Naive thymus-derived CD4-positive, alpha-beta T cell (primary cell): ENCODE data around the gene ARHGAP11A. TPM values are rescaled to one million over a fixed set of nuclear protein-coding genes. Genes with fewer than 3 reads are reported as not detected.

Experiments
- ATAC-seq: fragments of 150-1000 bp; cut with Tn5 transposase; 2 replicates; pipeline ENCODE4 v1.10.0; 2021; ENCODE audit warnings: mild to moderate bottlenecking, moderate library complexity
- CTCF ChIA-PET: fragments of 350-600 bp; sonication (Branson Sonifier 250); formaldehyde crosslinking; loops from one replicate; lab custom pipeline; 2021; ENCODE audit warnings: antibody characterized with exemption; lab: Charles Lee
- POLR2A ChIA-PET: fragments of 350-600 bp; sonication (Branson Sonifier 250); formaldehyde crosslinking; loops from one replicate; lab custom pipeline; 2021; ENCODE audit warnings: antibody characterized with exemption, inconsistent platforms; lab: Charles Lee
- DNase-seq, 9 donors: peaks; one replicate each; pipeline versions ENCODE4 v3.0.0 to v3.0.0-alpha.2; 2020 to 2022; ENCODE audit warnings: mixed read lengths in 1 of 9
- H3K27ac ChIP-seq: one replicate; pipeline ENCODE4 v1.7.0; 2013; ENCODE audit warnings: mild to moderate bottlenecking, low read depth, low read length, moderate library complexity
- H3K27me3 ChIP-seq, 2 donors: one replicate each; pipeline ENCODE4 v1.7.0; 2013; ENCODE audit warnings: low read length in 2 of 2, mild to moderate bottlenecking in 2 of 2, moderate library complexity in 2 of 2; ENCODE audit not compliant: control insufficient read depth in 2 of 2, insufficient read depth in 2 of 2
- H3K36me3 ChIP-seq, 3 experiments: 1 replicate in 2 of 3; 2 replicates in 1 of 3; pipeline ENCODE4 v1.7.0; 2013; ENCODE audit warnings: low read length in 3 of 3, mild to moderate bottlenecking in 3 of 3, moderate library complexity in 1 of 3; ENCODE audit not compliant: insufficient read depth in 3 of 3, control insufficient read depth in 2 of 3
- H3K4me1 ChIP-seq, 2 donors: one replicate each; pipeline ENCODE4 v1.7.0; 2013; ENCODE audit warnings: low read length in 2 of 2, mild to moderate bottlenecking in 2 of 2, moderate library complexity in 1 of 2; ENCODE audit not compliant: control insufficient read depth in 2 of 2, insufficient read depth in 2 of 2
- H3K4me3 ChIP-seq: 2 replicates; pipeline ENCODE4 v1.7.0; 2013; ENCODE audit warnings: mild to moderate bottlenecking, low read length
- H3K9me3 ChIP-seq, 3 experiments: 1 replicate in 2 of 3; 2 replicates in 1 of 3; pipeline ENCODE4 v1.7.0; 2013; ENCODE audit warnings: low read length in 3 of 3; ENCODE audit not compliant: control insufficient read depth in 2 of 3
- H3K27ac Mint-ChIP-seq, 9 donors: one replicate each; pipeline ENCODE4 v1.8.0; 2020 to 2022; ENCODE audit warnings: mixed read lengths in 9 of 9, mild to moderate bottlenecking in 8 of 9, moderate library complexity in 5 of 9, inconsistent platforms in 2 of 9
- H3K27me3 Mint-ChIP-seq, 5 donors: one replicate each; pipeline ENCODE4 v1.8.0; 2021 to 2022; ENCODE audit warnings: mixed read lengths in 5 of 5, mild to moderate bottlenecking in 1 of 5
- H3K36me3 Mint-ChIP-seq, 5 donors: one replicate each; pipeline ENCODE4 v1.8.0; 2020 to 2022; ENCODE audit warnings: mixed read lengths in 5 of 5, mild to moderate bottlenecking in 3 of 5, inconsistent platforms in 1 of 5
- H3K4me1 Mint-ChIP-seq, 7 donors: one replicate each; pipeline ENCODE4 v1.8.0; 2020 to 2022; ENCODE audit warnings: mixed read lengths in 7 of 7, mild to moderate bottlenecking in 3 of 7, inconsistent platforms in 1 of 7
- H3K4me3 Mint-ChIP-seq, 10 donors: one replicate each; pipeline ENCODE4 v1.8.0; 2020 to 2022; ENCODE audit warnings: mild to moderate bottlenecking in 10 of 10, mixed read lengths in 10 of 10, moderate library complexity in 6 of 10, inconsistent platforms in 2 of 10
- H3K9me3 Mint-ChIP-seq, 11 donors: one replicate each; pipeline ENCODE4 v1.8.0; 2020 to 2022; ENCODE audit warnings: mixed read lengths in 11 of 11, mild to moderate bottlenecking in 4 of 11, inconsistent platforms in 1 of 11, moderate library complexity in 1 of 11
- intact Hi-C, 2 donors: fragments of 100-400 bp; cut with micrococcal nuclease; formaldehyde crosslinking; loops; one replicate each; pipeline ENCODE4 v1.15.1; 2023
- polyA plus RNA-seq, 2 donors: library from polyadenylated mRNA; unstranded; fragments of 300-500 nt; fragmentation: Illumina TruSeq; gene quantifications; one replicate each; pipeline ENCODE4 v1.2.3, GENCODE V29; 2021
- total RNA-seq, 6 experiments: library from RNA in 5 of 6; stranded (reverse) in 5 of 6; gene quantifications; 1 replicate in 5 of 6; 2 replicates in 1 of 6; pipeline ENCODE4 v1.2.3 and lab custom pipeline; 2021 to 2026

ARHGAP11A gene
- total and polyA plus RNA-seq, 7 experiments from 2014 or later = 2.1 to 101 (median 5.6) TPM

DNA sequence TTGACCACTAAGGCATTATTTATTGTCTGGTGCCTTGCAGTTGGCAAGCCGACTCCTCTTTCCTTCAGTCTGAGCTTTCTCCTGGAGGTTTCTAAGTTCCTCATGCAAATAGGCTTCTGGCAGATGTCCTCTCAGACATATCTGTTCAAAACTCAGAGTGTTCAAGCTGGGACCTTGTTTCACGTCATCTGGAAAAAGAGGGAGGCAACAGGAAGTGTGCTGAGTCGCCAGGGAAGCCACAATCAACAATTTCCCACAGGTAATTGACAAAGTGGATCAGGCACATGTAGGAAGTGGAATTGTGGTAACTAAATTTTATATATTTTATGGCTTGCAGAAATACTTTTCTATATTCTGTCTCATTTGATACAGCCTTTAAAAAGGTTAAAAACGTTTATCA, 40.8 kb downstream of the ARHGAP11A start:
- ATAC-seq (no peak), DNase-seq (no peak)
- Histone ChIP-seq H3K4me3 (no peak overlapping the region), H3K36me3 (no peaks in the 10 kb centered on the region), H3K4me1 (peaks cover 0 to 6% of the 10 kb centered on the region in 2 donors), H3K27ac (no peak overlapping the region), H3K9me3 (no peaks in the 10 kb centered on the region), H3K27me3 (no peaks in the 10 kb centered on the region)
- ChIA-PET CTCF (no interaction called here), POLR2A (no interaction called here)
- Mint-ChIP-seq H3K4me1 (peaks cover 4 to 27% (median 8%) of the 10 kb centered on the region in 7 donors), H3K27me3 (no peaks in the 10 kb centered on the region), H3K9me3 (no peaks in the 10 kb centered on the region), H3K4me3 (no peak overlapping the region), H3K36me3 (peaks cover 0 to 15% (median 0%) of the 10 kb centered on the region in 5 donors), H3K27ac (peak overlapping the region in 1 of 9 donors; percentile 33)
- intact Hi-C loops = no loop called here

DNA sequence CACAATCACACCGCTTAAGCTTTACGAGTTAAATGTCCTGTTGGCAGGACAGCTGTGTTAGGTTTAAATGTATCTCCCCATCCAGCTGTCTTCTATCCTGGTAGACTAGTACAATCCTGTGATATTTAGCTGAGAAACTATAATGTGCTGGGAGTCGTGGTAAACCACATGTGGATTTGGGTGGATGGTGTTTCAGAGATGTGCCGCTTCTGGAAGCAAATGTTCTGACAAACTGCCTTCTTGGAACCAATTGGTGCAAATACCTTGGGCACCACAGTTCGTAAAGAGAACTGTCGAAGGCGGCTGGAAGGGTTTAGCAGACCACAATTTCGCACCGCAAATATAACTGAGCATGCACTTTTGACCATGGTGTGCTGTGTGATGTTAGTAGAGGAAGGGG, 41.2 kb downstream of the ARHGAP11A start:
- peaks cover 0 to 15% (median 0%) of the 10 kb centered on the region in 5 donors for H3K36me3 Mint-ChIP-seq
- DNase-seq = no peak
- no peak overlapping the region for H3K4me3 ChIP-seq
- H3K27ac ChIP-seq = no peak overlapping the region
- no peaks in the 10 kb centered on the region for H3K27me3 ChIP-seq
- CTCF ChIA-PET = no interaction called here
- H3K36me3 ChIP-seq = no peaks in the 10 kb centered on the region
- POLR2A ChIA-PET = no interaction called here
- H3K27me3 Mint-ChIP-seq = no peaks in the 10 kb centered on the region
- peaks cover 4 to 24% (median 8%) of the 10 kb centered on the region in 7 donors for H3K4me1 Mint-ChIP-seq
- ATAC-seq = no peak
- no peak overlapping the region for H3K4me3 Mint-ChIP-seq
- no peak overlapping the region for H3K27ac Mint-ChIP-seq
- peaks cover 0 to 6% of the 10 kb centered on the region in 2 donors for H3K4me1 ChIP-seq
- H3K9me3 Mint-ChIP-seq = no peaks in the 10 kb centered on the region
- intact Hi-C loops = no loop called here
- no peaks in the 10 kb centered on the region for H3K9me3 ChIP-seq

DNA sequence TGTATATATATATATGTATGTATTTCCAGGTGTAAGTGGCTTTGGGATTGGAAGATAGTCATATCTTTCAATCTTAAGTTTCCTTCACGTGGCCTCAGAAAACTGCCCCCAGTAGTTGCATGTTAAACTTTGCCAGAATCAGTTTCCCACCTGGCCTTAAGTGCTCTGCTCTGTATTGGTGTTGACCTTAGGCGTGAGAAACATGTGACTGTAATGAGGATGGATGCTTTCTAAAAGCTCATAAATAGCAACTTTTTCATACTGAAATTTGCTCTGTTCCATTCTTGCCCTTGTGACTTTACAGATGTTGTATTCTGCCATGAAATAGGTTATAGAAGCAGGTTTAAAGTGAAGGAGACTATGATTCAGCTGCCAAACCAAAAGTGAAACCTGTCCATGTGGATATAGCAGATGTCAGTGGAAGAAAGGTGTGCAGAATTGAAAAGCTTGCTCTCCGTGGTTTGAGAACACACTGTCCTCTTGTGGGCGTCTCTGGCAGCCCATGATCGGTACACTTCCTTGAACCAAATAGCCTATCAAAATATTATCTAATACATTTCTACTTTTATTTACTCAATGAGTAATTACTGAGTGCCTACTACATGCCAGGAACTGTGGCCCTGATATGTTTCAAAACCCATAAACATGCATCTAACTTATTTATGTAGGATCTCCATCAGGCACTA, 42.0 kb downstream of the ARHGAP11A start:
- peak overlapping the region in 2 of 9 donors; percentile 18 to 69 for H3K27ac Mint-ChIP-seq
- no peak for ATAC-seq
- Histone ChIP-seq H3K4me3 (no peak overlapping the region), H3K27me3 (no peaks in the 10 kb centered on the region), H3K4me1 (peaks cover 0 to 6% of the 10 kb centered on the region in 2 donors), H3K27ac (no peak overlapping the region), H3K36me3 (no peaks in the 10 kb centered on the region), H3K9me3 (no peaks in the 10 kb centered on the region)
- ChIA-PET POLR2A (no interaction called here), CTCF (interaction anchor here (0.5 to 1.6 kb wide), 3 partner anchors 8 to 1405 kb away, joined by 3 to 4 read pairs (median 3); no protein-coding TSS in a partner anchor)
- intact Hi-C loops = no loop called here
- H3K4me1 Mint-ChIP-seq = peaks cover 4 to 20% (median 8%) of the 10 kb centered on the region in 7 donors
- H3K9me3 Mint-ChIP-seq = no peaks in the 10 kb centered on the region
- H3K4me3 Mint-ChIP-seq = peak overlapping the region in 4 of 10 donors; percentile 3 to 62 (median 25)
- H3K27me3 Mint-ChIP-seq = no peaks in the 10 kb centered on the region
- peaks cover 0 to 13% (median 0%) of the 10 kb centered on the region in 5 donors for H3K36me3 Mint-ChIP-seq
- peak in 2 of 9 donors; percentile 3 to 9 for DNase-seq

DNA sequence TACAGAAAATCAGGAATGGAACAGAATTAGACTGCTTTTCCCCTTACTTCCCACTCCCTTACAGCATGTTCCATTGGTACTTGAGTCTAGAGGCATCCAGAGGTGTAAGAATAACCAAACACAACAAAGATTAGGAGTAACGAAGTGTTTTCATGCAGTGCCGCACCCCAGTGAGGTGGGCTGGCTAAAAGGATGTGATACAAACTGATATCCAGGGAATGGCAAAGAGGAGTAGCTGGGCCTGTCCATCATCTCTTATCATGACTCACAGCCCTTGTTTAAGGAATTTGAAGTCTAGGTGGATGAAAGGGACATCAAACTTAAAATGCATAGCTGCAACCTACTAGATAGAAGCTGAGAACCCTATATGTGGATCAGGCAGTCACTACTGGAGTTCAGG, 42.6 kb downstream of the ARHGAP11A start:
- H3K27me3 ChIP-seq = no peaks in the 10 kb centered on the region
- intact Hi-C loops = no loop called here
- H3K9me3 Mint-ChIP-seq = no peaks in the 10 kb centered on the region
- H3K4me3 ChIP-seq = no peak overlapping the region
- ATAC-seq = no peak
- DNase-seq = no peak
- peak overlapping the region in 3 of 9 donors; percentile 18 to 69 (median 44) for H3K27ac Mint-ChIP-seq
- ChIA-PET CTCF (interaction anchor here (0.5 to 1.6 kb wide), 3 partner anchors 7 to 1405 kb away, joined by 3 to 4 read pairs (median 3); no protein-coding TSS in a partner anchor), POLR2A (no interaction called here)
- no peak overlapping the region for H3K27ac ChIP-seq
- H3K36me3 Mint-ChIP-seq = peaks cover 0 to 12% (median 0%) of the 10 kb centered on the region in 5 donors
- peaks cover 0 to 6% of the 10 kb centered on the region in 2 donors for H3K4me1 ChIP-seq
- peaks cover 4 to 24% (median 13%) of the 10 kb centered on the region in 7 donors for H3K4me1 Mint-ChIP-seq
- no peaks in the 10 kb centered on the region for H3K36me3 ChIP-seq
- H3K27me3 Mint-ChIP-seq = no peaks in the 10 kb centered on the region
- peak overlapping the region in 1 of 10 donors; percentile 19 for H3K4me3 Mint-ChIP-seq
- H3K9me3 ChIP-seq = no peaks in the 10 kb centered on the region

DNA sequence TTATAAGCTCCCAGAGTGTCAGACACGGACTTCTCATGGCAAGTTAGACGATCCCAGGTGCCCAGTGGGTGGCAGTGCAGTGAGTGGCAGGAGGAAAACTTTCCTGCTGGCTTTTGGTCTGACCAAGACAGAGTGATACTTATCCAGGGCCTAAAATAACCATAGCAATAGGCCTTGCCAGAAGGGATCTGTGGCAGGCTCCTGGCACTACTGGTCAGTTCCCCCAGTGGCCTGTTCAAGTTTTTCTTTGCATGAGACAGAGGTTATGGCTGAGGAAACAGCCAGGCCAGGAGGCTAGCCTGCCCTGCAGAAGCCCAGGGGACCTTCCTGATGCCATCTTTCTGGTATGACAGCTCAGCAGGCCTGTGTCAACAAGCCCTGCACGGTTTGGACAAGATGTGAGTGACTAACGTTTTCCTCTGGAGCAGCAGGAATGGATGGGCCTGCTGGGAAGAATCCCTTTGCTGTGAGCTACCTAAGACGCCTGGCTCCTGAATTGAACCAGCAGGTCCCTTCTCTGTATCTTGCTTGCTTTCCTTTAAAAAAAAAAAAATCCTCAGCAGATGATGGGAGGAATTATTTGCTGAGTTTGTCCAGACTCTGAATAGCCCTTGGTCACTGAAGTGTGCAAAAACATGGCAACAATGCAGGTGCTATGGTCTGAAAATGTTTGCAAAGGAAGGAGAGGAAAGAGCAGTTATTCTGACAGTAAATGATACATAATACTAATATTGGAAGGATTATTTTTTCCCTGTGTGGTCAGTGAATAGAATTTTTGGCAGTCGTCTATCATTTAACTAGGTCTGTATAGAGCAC, 44.2 kb downstream of the ARHGAP11A start:
- no peak for DNase-seq
- Mint-ChIP-seq H3K4me1 (peaks cover 4 to 24% (median 13%) of the 10 kb centered on the region in 7 donors), H3K27ac (no peak overlapping the region), H3K27me3 (no peaks in the 10 kb centered on the region), H3K4me3 (no peak overlapping the region), H3K9me3 (no peaks in the 10 kb centered on the region), H3K36me3 (peaks cover 0 to 7% (median 0%) of the 10 kb centered on the region in 5 donors)
- intact Hi-C loops = loop anchor here (5.0 kb wide), 3 partner anchors 338 to 1043 kb away; no protein-coding TSS in a partner anchor
- CTCF ChIA-PET = interaction anchor here (0.6 kb wide), 1 partner anchor 10 kb away, joined by 3 read pairs; no protein-coding TSS in a partner anchor
- no peak overlapping the region for H3K4me3 ChIP-seq
- ATAC-seq = no peak
- POLR2A ChIA-PET = no interaction called here
- no peaks in the 10 kb centered on the region for H3K36me3 ChIP-seq
- no peaks in the 10 kb centered on the region for H3K27me3 ChIP-seq
- H3K4me1 ChIP-seq = peaks cover 0 to 6% of the 10 kb centered on the region in 2 donors
- H3K9me3 ChIP-seq = no peaks in the 10 kb centered on the region
- no peak overlapping the region for H3K27ac ChIP-seq

DNA sequence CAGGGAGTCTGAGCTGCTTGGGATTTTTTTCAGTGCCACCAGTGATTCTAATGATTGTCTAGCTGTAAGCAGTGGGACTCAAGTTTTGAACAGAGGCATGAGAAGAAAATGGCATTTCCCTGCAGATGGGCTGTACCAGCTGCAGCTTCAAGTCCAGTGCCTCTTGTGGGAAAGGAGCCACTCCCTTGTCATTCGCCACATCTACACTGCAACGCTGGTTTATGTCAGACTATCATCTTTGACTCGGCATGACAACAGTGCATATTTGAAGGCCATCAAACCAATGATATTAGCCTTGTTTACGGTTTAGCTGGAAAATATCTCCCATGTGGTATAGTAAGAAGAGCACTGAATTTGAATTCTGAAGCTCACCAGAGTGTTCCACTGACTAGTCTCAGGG, 48.4 kb downstream of the ARHGAP11A start:
- Histone ChIP-seq H3K27ac (no peak overlapping the region), H3K4me3 (no peak overlapping the region), H3K27me3 (no peaks in the 10 kb centered on the region), H3K9me3 (no peaks in the 10 kb centered on the region), H3K36me3 (no peaks in the 10 kb centered on the region), H3K4me1 (no peaks in the 10 kb centered on the region)
- Mint-ChIP-seq H3K9me3 (no peaks in the 10 kb centered on the region), H3K27ac (no peak overlapping the region), H3K4me3 (no peak overlapping the region), H3K36me3 (no peaks in the 10 kb centered on the region), H3K4me1 (peaks cover 0 to 6% (median 5%) of the 10 kb centered on the region in 7 donors), H3K27me3 (no peaks in the 10 kb centered on the region)
- DNase-seq (no peak), ATAC-seq (no peak)
- ChIA-PET POLR2A (no interaction called here), CTCF (interaction anchor here (0.6 to 2.0 kb wide), 4 partner anchors 474 to 1449 kb away, joined by 3 to 7 read pairs (median 3); no protein-coding TSS in a partner anchor)
- intact Hi-C loops = loop anchor here (2.0 to 5.0 kb wide), 5 partner anchors 331 to 1039 kb away; no protein-coding TSS in a partner anchor
